HepG2 (cell line): Measurements from ENCODE around the gene SMOC1. TPM values are rescaled to one million over a fixed set of nuclear protein-coding genes. Genes with fewer than 3 reads are reported as not detected.

Source experiments
- ATAC-seq: fragments of 200-7000 bp; cut with Tn5 transposase; 3 replicates; pipeline ENCODE4 v1.9.1; 2020; ENCODE audit warnings: mild to moderate bottlenecking, moderate library complexity
- BruUV-seq: library from RNA; stranded (reverse); fragments of 400-500 nt; replicated peaks from 2 replicates; lab custom pipeline; 2021; lab: Mats Ljungman, UMichigan
- CTCF ChIA-PET: fragments of 300-600 bp; formaldehyde crosslinking; extraction: SDS; loops from one replicate; lab custom pipeline; 2021; ENCODE audit warnings: low total read pairs, inconsistent platforms, low intra/inter-chr PET ratio; lab: Yijun Ruan, JAX
- POLR2A ChIA-PET: fragments of 350-600 bp; sonication (Branson Sonifier 250); formaldehyde crosslinking; loops from one replicate; lab custom pipeline; 2020; ENCODE audit warnings: antibody characterized with exemption, inconsistent platforms; lab: Yijun Ruan, JAX
- DNase-seq: peaks from one replicate; pipeline ENCODE4 v3.0.0-alpha.2; 2015; ENCODE audit warnings: low spot score
- FAIRE-seq: peaks from 3 replicates; lab custom pipeline; 2011; peaks lifted over from hg19 to GRCh38; lab: Jason Lieb, UNC
- H2AFZ ChIP-seq: one replicate; pipeline ENCODE4 v1.6.1; 2011; ENCODE audit warnings: low read length, inconsistent platforms
- H3K27ac ChIP-seq: fragments of 300-600 bp; 3 replicates; pipeline ENCODE4 v1.8.0; 2011; ENCODE audit warnings: mixed run types, mild to moderate bottlenecking, mixed read lengths, low read length, inconsistent platforms; ENCODE audit not compliant: insufficient read depth; ENCODE audit errors: extremely low read length
- H3K27me3 ChIP-seq, 2 experiments: fragments of 200-600 bp in 1 of 2; 2 replicates in 1 of 2; 3 replicates in 1 of 2; pipeline versions ENCODE4 v1.6.0 to v1.8.0; 2011; ENCODE audit warnings: low read length in 2 of 2, mild to moderate bottlenecking in 2 of 2, moderate library complexity in 2 of 2, inconsistent platforms in 1 of 2; ENCODE audit not compliant: insufficient read depth in 2 of 2, control insufficient read depth in 1 of 2
- H3K36me3 ChIP-seq, 2 experiments: fragments of 200-600 bp in 1 of 2; replicated peaks in 1 of 2; 2 replicates in 1 of 2; 3 replicates in 1 of 2; pipeline versions ENCODE4 v1.5.1 to v1.8.0; 2011; ENCODE audit warnings: low read length in 2 of 2, inconsistent platforms in 1 of 2; ENCODE audit not compliant: insufficient read depth in 2 of 2, control insufficient read depth in 1 of 2
- H3K4me1 ChIP-seq: 2 replicates; pipeline ENCODE4 v1.5.1; 2012; ENCODE audit warnings: low read length, inconsistent platforms; ENCODE audit not compliant: insufficient read depth
- H3K4me2 ChIP-seq: 2 replicates; pipeline ENCODE4 v1.6.0; 2011; ENCODE audit warnings: low read depth, low read length, inconsistent platforms
- H3K4me3 ChIP-seq, 3 experiments: fragments of 200-600 bp in 1 of 3; sonication (generic), shearing (Covaris generic) in 1 of 3; replicated peaks in 1 of 3; 2 replicates each; pipeline ENCODE4 v1.5.1; 2011 to 2016; ENCODE audit warnings: low read length in 3 of 3, inconsistent platforms in 2 of 3, low read depth in 2 of 3, mild to moderate bottlenecking in 2 of 3, control low read depth in 1 of 3, mixed read lengths in 1 of 3; ENCODE audit not compliant: insufficient read depth in 1 of 3
- H3K79me2 ChIP-seq: one replicate; pipeline ENCODE4 v1.6.1; 2011; ENCODE audit warnings: low read length, inconsistent platforms; ENCODE audit not compliant: insufficient read depth
- H3K9ac ChIP-seq: 2 replicates; pipeline ENCODE4 v1.6.0; 2011; ENCODE audit warnings: mild to moderate bottlenecking, low read depth, low read length, inconsistent platforms; ENCODE audit not compliant: insufficient read depth
- H3K9me3 ChIP-seq: 2 replicates; pipeline ENCODE4 v1.5.1; 2012; ENCODE audit warnings: mild to moderate bottlenecking, low read length
- H4K20me1 ChIP-seq: 2 replicates; pipeline ENCODE4 v1.6.0; 2011; ENCODE audit warnings: inconsistent platforms, mild to moderate bottlenecking, low read length, moderate library complexity; ENCODE audit not compliant: insufficient read depth
- CHD2 ChIP-seq: IDR thresholded peaks from 2 replicates; pipeline ENCODE4 v1.6.1; 2011; ENCODE audit warnings: low read depth, low read length, improper control_type of control experiment
- DBP ChIP-seq: sonication (generic); formaldehyde crosslinking; IDR thresholded peaks from 2 replicates; pipeline ENCODE4 v1.4.0; 2020; ENCODE audit warnings: missing genetic modification reagents; ENCODE audit errors: not compliant biosample characterization
- KLF13 ChIP-seq: sonication (generic); formaldehyde crosslinking; IDR thresholded peaks from 2 replicates; pipeline ENCODE4 v1.4.0; 2020; ENCODE audit warnings: mild to moderate bottlenecking, missing genetic modification reagents
- KLF15 ChIP-seq: sonication (generic); formaldehyde crosslinking; IDR thresholded peaks from 2 replicates; pipeline ENCODE4 v1.8.1; 2023; ENCODE audit warnings: borderline replicate concordance, mild to moderate bottlenecking, inconsistent platforms, missing genetic modification reagents, mixed read lengths
- PBX3 ChIP-seq: sonication (generic); formaldehyde crosslinking; IDR thresholded peaks from 2 replicates; pipeline ENCODE4 v1.8.1; 2023; ENCODE audit warnings: missing genetic modification reagents, inconsistent platforms, borderline replicate concordance
- WGBS: methylation state at CpG from one replicate; pipeline ENCODE4 v1.1.6; 2017; ENCODE audit warnings: low lambda C conversion rate; 5-methylcytosine and 5-hydroxymethylcytosine counted together
- in situ Hi-C: cut with HindIII; loops from 2 replicates; pipeline ENCODE4 v1.10.0; 2017; ENCODE audit warnings: low pct_unique_long_range_greater_than_20kb; ENCODE audit not compliant: extremely low pct_ligation_motif_present
- intact Hi-C: fragments of 100-400 bp; cut with micrococcal nuclease; formaldehyde crosslinking; loops from one replicate; pipeline ENCODE4 v1.10.0; 2022; ENCODE audit not compliant: unreplicated experiment
- polyA plus RNA-seq, 8 experiments: library from polyadenylated mRNA; depleted of rRNA in 3 of 8; stranded (reverse) in 7 of 8; unstranded in 1 of 8; fragments of >200 nt; fragmentation: Illumina TruSeq in 4 of 8; extraction: Trizol in 4 of 8; gene quantifications; 2 replicates each; pipeline versions ENCODE4 v1.2.1 to v1.2.3, GENCODE V29; 2011 to 2016; ENCODE audit warnings: low read depth in 4 of 8, missing spikeins in 1 of 8, mixed read lengths in 1 of 8; ENCODE audit not compliant: insufficient read depth in 1 of 8
- total RNA-seq, 5 experiments: library from RNA; depleted of rRNA; stranded (reverse); fragments of >200 nt; fragmentation: Illumina TruSeq; extraction: Trizol; gene quantifications; 2 replicates each; pipeline ENCODE4 v1.2.3, GENCODE V29; 2016; ENCODE audit warnings: low read depth in 1 of 5
- TF ChIP-seq, protein P1 (sequence below), 2 experiments: sonication (generic) in 1 of 2; formaldehyde crosslinking in 1 of 2; IDR thresholded peaks; 2 replicates each; pipeline versions ENCODE4 v1.4.0 to v1.6.1; 2016 to 2020; ENCODE audit warnings: borderline replicate concordance in 1 of 2, low read depth in 1 of 2, mild to moderate bottlenecking in 1 of 2, missing genetic modification reagents in 1 of 2

Gene SMOC1
- total and polyA plus RNA-seq, 2 of the 13 experiments (the other 11 are each of a cell fraction or from before 2014, with no cell fraction given), result 17.8 to 35.6 TPM

DNA sequence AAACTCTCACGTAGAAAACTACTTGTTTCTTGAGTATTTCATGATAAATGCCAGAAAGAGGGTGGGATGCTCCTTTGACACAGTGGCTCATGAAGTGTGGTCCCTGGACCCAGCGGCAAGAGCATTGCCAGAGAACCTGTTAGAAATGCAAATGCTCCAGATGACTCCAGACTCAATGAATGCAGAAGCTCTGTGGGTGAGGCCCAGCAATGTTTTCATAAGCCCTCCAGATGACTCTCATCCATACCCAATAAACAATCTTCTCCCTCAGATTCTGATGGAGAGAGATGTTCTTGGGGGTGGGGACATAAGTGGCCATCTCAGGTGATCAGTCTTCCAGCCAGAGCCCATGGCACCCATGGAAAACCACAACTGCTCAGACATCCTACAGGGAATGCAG is 88.9 kb downstream of the SMOC1 start:
- intact Hi-C loops, result no loop called here
- no peaks in the 10 kb centered on the region; the same call in 1 of the 2 replicates for H4K20me1 ChIP-seq
- ATAC-seq, result no peak
- WGBS, result 94% methylated on average over 1 of the region's 2 CpGs
- H3K4me3 ChIP-seq, result no peak overlapping the region
- no peaks in the 10 kb centered on the region for H3K9me3 ChIP-seq
- no peaks in the 10 kb centered on the region for H3K4me1 ChIP-seq
- FAIRE-seq, result no peak
- no TSS peak for BruUV-seq
- DNase-seq, result no peak
- ChIA-PET CTCF (no interaction called here), POLR2A (no interaction called here)
- no peak overlapping the region for H2AFZ ChIP-seq
- no peaks in the 10 kb centered on the region for H3K79me2 ChIP-seq
- in situ Hi-C loops, result no loop called here
- H3K4me2 ChIP-seq, result no peak overlapping the region
- H3K27ac ChIP-seq, result no peak overlapping the region
- no peak overlapping the region for H3K9ac ChIP-seq
- TF ChIP-seq CHD2, result no peak
- TF ChIP-seq KLF15 (CRISPR knock-in tag), result no peak
- TF ChIP-seq PBX3 (CRISPR knock-in tag), result no peak
- TF ChIP-seq, protein P1, sequence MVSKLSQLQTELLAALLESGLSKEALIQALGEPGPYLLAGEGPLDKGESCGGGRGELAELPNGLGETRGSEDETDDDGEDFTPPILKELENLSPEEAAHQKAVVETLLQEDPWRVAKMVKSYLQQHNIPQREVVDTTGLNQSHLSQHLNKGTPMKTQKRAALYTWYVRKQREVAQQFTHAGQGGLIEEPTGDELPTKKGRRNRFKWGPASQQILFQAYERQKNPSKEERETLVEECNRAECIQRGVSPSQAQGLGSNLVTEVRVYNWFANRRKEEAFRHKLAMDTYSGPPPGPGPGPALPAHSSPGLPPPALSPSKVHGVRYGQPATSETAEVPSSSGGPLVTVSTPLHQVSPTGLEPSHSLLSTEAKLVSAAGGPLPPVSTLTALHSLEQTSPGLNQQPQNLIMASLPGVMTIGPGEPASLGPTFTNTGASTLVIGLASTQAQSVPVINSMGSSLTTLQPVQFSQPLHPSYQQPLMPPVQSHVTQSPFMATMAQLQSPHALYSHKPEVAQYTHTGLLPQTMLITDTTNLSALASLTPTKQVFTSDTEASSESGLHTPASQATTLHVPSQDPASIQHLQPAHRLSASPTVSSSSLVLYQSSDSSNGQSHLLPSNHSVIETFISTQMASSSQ (IDR thresholded peaks at IDR 0.05; ENCODE audit: low read depth), result no peak
- TF ChIP-seq, protein P1 (CRISPR knock-in tag; IDR thresholded peaks at IDR 0.05; ENCODE audit: borderline replicate concordance), result no peak
- no peak for TF ChIP-seq DBP (CRISPR knock-in tag)
- no peak for TF ChIP-seq KLF13 (CRISPR knock-in tag)
- no peaks in the 10 kb centered on the region for H3K27me3 ChIP-seq
- H3K36me3 ChIP-seq, result peaks cover 2 to 4% of the 10 kb centered on the region in 2 experiments; a peak in 2 of 5 replicates
